ENCODE data around the gene SNAPC4. TPM values are rescaled to one million over a fixed set of nuclear protein-coding genes. Genes with fewer than 3 reads are reported as not detected.

The SNAPC4 gene
- total RNA-seq, 1 experiment from 2014 or later = 7.5 TPM

DNA sequence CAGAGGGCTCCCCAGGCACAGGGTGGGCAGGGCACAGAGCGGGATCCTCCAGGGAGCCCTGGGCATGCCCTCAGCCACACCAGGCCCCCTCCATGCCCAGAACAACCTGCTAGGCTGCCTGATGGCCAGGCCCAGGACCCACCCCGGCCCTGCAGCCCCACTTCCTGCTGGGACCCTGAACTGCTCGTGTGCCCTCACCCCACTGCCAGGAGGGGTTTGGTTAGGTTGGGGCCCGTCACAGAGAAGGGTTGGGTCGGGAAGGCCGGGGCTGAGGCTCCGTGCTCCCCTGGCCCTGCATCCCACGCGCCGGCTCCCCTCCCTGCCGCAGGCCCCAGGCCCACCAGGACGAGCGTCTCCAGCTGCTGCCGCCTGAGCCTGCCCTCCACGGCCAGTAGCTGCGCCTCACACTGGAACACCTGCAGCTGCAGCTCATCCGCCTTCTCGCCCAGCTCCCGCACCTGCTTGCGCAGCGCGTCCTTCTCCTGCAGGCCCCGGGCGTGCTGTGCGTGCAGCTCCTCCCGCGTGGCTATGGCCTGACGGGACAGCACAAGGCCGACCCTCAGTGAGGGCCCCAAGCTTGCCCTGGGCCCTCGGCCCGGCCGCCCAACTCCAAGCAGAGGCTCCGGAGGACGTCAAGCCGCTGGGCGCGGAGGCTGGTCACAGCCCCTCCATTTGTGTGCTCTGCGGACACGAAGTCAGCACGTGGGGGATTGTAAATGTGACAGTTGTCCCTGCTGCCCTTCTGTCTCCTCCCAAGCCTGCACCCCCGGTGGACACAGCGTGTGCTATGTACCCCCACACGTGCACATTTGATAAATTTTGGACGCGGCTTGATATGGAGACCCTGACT lies 32.4 kb downstream of the SNAPC4 start:
- Histone ChIP-seq H2AFZ (ENCODE audit: low read length) (no peak overlapping the region), H3K79me2 (ENCODE audit: low read length) (no peaks in the 10 kb centered on the region), H3K4me3 (ENCODE audit: low read length) (no peak overlapping the region), H3K9ac (ENCODE audit: low read length) (no peak overlapping the region), H3K27ac (ENCODE audit: low read length) (no peak overlapping the region), H3K36me3 (ENCODE audit: low read depth, low read length) (no peaks in the 10 kb centered on the region), H3K4me2 (ENCODE audit: low read length) (no peak overlapping the region), H3K4me1 (ENCODE audit: insufficient read depth, low read length) (peaks cover 9% of the 10 kb centered on the region; the same call in 1 of the 2 replicates), H3K9me3 (ENCODE audit: low read length) (no peaks in the 10 kb centered on the region), H3K9me2 (replicated peaks; ENCODE audit: low read length) (no peaks in the 10 kb centered on the region), H4K20me1 (ENCODE audit: low read length) (no peaks in the 10 kb centered on the region), H3K27me3 (ENCODE audit: low read length) (no peaks in the 10 kb centered on the region), H3F3A (ENCODE audit: low read length, unreplicated experiment) (no peaks in the 10 kb centered on the region)
- POLR2A ChIA-PET (ENCODE audit: unreplicated experiment) = no interaction called here
- no TSS peak for BruUV-seq (replicated peaks)
- CTCF ChIA-PET = interaction anchor here (0.7 kb wide), 1 partner anchor 9 kb away, joined by 3 read pairs; no protein-coding TSS in a partner anchor
- no peak for ATAC-seq
- TF ChIP-seq, protein P1, sequence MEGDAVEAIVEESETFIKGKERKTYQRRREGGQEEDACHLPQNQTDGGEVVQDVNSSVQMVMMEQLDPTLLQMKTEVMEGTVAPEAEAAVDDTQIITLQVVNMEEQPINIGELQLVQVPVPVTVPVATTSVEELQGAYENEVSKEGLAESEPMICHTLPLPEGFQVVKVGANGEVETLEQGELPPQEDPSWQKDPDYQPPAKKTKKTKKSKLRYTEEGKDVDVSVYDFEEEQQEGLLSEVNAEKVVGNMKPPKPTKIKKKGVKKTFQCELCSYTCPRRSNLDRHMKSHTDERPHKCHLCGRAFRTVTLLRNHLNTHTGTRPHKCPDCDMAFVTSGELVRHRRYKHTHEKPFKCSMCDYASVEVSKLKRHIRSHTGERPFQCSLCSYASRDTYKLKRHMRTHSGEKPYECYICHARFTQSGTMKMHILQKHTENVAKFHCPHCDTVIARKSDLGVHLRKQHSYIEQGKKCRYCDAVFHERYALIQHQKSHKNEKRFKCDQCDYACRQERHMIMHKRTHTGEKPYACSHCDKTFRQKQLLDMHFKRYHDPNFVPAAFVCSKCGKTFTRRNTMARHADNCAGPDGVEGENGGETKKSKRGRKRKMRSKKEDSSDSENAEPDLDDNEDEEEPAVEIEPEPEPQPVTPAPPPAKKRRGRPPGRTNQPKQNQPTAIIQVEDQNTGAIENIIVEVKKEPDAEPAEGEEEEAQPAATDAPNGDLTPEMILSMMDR (conservative IDR thresholded peaks at IDR 0.05; ENCODE audit: low read depth, low read length) = no peak
- TF ChIP-seq EZH2 (IDR thresholded peaks at IDR 0.05; ENCODE audit: low read length, unreplicated experiment) = no peak
- TF ChIP-seq EZH2phosphoT487 (IDR thresholded peaks at IDR 0.05; ENCODE audit: borderline replicate concordance, low read length) = no peak
- no peak for DNase-seq
- intact Hi-C loops (cut with micrococcal nuclease) = no loop called here

DNA sequence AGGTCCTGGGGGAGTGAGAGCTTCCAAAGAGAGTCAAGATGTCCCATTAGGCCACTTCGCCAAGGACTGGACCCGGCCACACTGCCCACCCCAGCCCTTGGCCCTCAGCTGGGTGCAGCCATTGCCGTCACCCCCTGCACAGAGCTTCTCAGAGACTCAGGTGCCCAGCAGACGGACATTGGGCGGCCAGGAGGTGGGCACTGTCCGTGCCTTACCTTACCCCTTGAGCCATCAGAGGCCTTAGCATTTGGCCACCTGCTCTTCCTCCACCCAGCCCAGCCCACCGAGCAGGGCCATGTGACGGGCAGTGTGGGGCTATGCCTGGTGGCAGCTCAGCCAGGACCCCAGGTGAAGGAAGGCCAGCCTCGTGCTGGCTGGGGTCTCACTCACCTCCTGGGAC lies 33.1 kb downstream of the SNAPC4 start:
- Histone ChIP-seq H3K9me2 (replicated peaks; ENCODE audit: low read length) (no peaks in the 10 kb centered on the region), H3K27me3 (ENCODE audit: low read length) (no peaks in the 10 kb centered on the region), H2AFZ (ENCODE audit: low read length) (no peak overlapping the region), H4K20me1 (ENCODE audit: low read length) (no peaks in the 10 kb centered on the region), H3F3A (ENCODE audit: low read length, unreplicated experiment) (no peaks in the 10 kb centered on the region), H3K9ac (ENCODE audit: low read length) (no peak overlapping the region), H3K9me3 (ENCODE audit: low read length) (no peaks in the 10 kb centered on the region), H3K4me2 (ENCODE audit: low read length) (no peak overlapping the region), H3K4me1 (ENCODE audit: insufficient read depth, low read length) (peaks cover 9% of the 10 kb centered on the region; the same call in 1 of the 2 replicates), H3K27ac (ENCODE audit: low read length) (no peak overlapping the region), H3K36me3 (ENCODE audit: low read depth, low read length) (no peaks in the 10 kb centered on the region), H3K4me3 (ENCODE audit: low read length) (no peak overlapping the region), H3K79me2 (ENCODE audit: low read length) (no peaks in the 10 kb centered on the region)
- ChIA-PET POLR2A (ENCODE audit: unreplicated experiment) (no interaction called here), CTCF (interaction anchor here (0.7 kb wide), 1 partner anchor 9 kb away, joined by 3 read pairs; no protein-coding TSS in a partner anchor)
- TF ChIP-seq EZH2 (IDR thresholded peaks at IDR 0.05; ENCODE audit: low read length, unreplicated experiment) (no peak), EZH2phosphoT487 (IDR thresholded peaks at IDR 0.05; ENCODE audit: borderline replicate concordance, low read length) (no peak)
- TF ChIP-seq, protein P1 (conservative IDR thresholded peaks at IDR 0.05; ENCODE audit: low read depth, low read length) = no peak
- intact Hi-C loops (cut with micrococcal nuclease) = no loop called here
- no peak for ATAC-seq
- BruUV-seq (replicated peaks) = no TSS peak
- no peak for DNase-seq

DNA sequence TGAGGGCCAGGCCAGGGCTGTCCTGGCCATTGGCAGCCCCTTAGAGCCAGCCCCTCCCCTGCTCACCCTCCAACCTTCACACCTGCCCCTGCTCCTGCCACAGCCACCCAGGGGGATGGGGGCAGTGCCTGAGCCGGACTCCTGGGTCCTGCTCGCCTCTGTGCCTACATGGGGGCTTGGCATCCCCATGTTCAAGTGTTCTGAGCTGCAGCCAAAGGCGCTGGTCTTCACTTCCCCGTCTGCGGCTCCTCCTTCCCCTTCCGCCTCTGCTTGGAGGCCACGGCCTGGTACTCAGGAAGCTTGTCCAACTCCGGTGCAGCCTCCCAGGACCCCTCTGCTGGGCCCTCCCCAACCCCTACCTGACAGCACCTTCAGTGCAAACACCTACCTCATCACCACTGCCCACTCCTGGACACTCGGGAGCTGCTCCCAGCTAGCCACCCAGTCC lies 34.2 kb downstream of the SNAPC4 start:
- intact Hi-C loops (cut with micrococcal nuclease) = no loop called here
- H3K79me2 ChIP-seq (ENCODE audit: low read length) = no peaks in the 10 kb centered on the region
- no peak overlapping the region for H3K9ac ChIP-seq (ENCODE audit: low read length)
- ChIA-PET POLR2A (ENCODE audit: unreplicated experiment) (no interaction called here), CTCF (no interaction called here)
- DNase-seq (no peak), ATAC-seq (no peak)
- no peaks in the 10 kb centered on the region for H4K20me1 ChIP-seq (ENCODE audit: low read length)
- H3K4me2 ChIP-seq (ENCODE audit: low read length) = no peak overlapping the region
- H3F3A ChIP-seq (ENCODE audit: low read length, unreplicated experiment) = no peaks in the 10 kb centered on the region
- TF ChIP-seq EZH2phosphoT487 (IDR thresholded peaks at IDR 0.05; ENCODE audit: borderline replicate concordance, low read length) (no peak), EZH2 (IDR thresholded peaks at IDR 0.05; ENCODE audit: low read length, unreplicated experiment) (no peak)
- TF ChIP-seq, protein P1 (conservative IDR thresholded peaks at IDR 0.05; ENCODE audit: low read depth, low read length) = no peak
- H3K27me3 ChIP-seq (ENCODE audit: low read length) = no peaks in the 10 kb centered on the region
- H2AFZ ChIP-seq (ENCODE audit: low read length) = no peak overlapping the region
- H3K9me2 ChIP-seq (replicated peaks; ENCODE audit: low read length) = no peaks in the 10 kb centered on the region
- no peaks in the 10 kb centered on the region for H3K9me3 ChIP-seq (ENCODE audit: low read length)
- no peaks in the 10 kb centered on the region for H3K36me3 ChIP-seq (ENCODE audit: low read depth, low read length)
- H3K27ac ChIP-seq (ENCODE audit: low read length) = no peak overlapping the region
- H3K4me1 ChIP-seq (ENCODE audit: insufficient read depth, low read length) = peaks cover 9% of the 10 kb centered on the region; the same call in 1 of the 2 replicates
- BruUV-seq (replicated peaks) = no TSS peak
- no peak overlapping the region for H3K4me3 ChIP-seq (ENCODE audit: low read length)
